ENCODE results near the gene NF2.

DNA sequence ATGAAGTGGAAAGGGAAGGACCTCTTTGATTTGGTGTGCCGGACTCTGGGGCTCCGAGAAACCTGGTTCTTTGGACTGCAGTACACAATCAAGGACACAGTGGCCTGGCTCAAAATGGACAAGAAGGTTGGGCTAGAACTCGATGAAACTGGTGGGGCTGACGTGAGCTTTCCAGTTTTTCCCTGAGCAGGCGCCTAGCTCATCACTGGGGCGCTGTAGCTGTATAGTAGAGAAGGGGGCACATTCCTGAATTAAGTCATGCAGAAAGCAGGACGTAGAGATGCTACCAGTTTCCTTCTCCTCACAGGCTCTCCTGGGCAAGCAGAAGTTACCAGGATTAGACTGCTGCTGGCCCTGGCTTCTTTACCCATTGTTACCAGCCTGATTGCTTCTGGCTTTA is 33.3 kb downstream of the NF2 start:
- no peak for TF ChIP-seq POLR2AphosphoS5 (IDR thresholded peaks at IDR 0.05; ENCODE audit: low read length)
- no peak for TF ChIP-seq YY1 (IDR thresholded peaks at IDR 0.05; ENCODE audit: low read depth, low read length)
- TF ChIP-seq RCOR1 (conservative IDR thresholded peaks at IDR 0.05; ENCODE audit: low read depth, low read length): no peak
- no peak for TF ChIP-seq MXI1 (IDR thresholded peaks at IDR 0.05; ENCODE audit: low read depth, low read length)
- TF ChIP-seq REST (IDR thresholded peaks at IDR 0.05; ENCODE audit: low read depth, low read length): no peak
- TF ChIP-seq ZNF274 (IDR thresholded peaks at IDR 0.05; ENCODE audit: insufficient read depth, insufficient read length): no peak
- TF ChIP-seq FOXM1 (IDR thresholded peaks at IDR 0.05; ENCODE audit: low read depth, low read length): no peak
- TF ChIP-seq SP1 (IDR thresholded peaks at IDR 0.05; ENCODE audit: low read depth, low read length): no peak
- TF ChIP-seq, protein P1, sequence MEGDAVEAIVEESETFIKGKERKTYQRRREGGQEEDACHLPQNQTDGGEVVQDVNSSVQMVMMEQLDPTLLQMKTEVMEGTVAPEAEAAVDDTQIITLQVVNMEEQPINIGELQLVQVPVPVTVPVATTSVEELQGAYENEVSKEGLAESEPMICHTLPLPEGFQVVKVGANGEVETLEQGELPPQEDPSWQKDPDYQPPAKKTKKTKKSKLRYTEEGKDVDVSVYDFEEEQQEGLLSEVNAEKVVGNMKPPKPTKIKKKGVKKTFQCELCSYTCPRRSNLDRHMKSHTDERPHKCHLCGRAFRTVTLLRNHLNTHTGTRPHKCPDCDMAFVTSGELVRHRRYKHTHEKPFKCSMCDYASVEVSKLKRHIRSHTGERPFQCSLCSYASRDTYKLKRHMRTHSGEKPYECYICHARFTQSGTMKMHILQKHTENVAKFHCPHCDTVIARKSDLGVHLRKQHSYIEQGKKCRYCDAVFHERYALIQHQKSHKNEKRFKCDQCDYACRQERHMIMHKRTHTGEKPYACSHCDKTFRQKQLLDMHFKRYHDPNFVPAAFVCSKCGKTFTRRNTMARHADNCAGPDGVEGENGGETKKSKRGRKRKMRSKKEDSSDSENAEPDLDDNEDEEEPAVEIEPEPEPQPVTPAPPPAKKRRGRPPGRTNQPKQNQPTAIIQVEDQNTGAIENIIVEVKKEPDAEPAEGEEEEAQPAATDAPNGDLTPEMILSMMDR (IDR thresholded peaks at IDR 0.05 in 2 of 3, conservative IDR thresholded peaks at IDR 0.05 in 1 of 3; ENCODE audit: control insufficient read depth in 2 of 3, extremely low read depth in 1 of 3, insufficient read depth in 1 of 3, low read depth in 3 of 3, low read length in 3 of 3): no peak

Data from GM12878 (cell line).